HUES64 (cell line): Measurements from ENCODE around the gene CCDC172.
"Not testable (repeated sequence)": the region's sequence is repeated elsewhere in the genome, so short reads cannot be mapped to it uniquely, and the experiment has no call there.

Experiments used
- H3K27ac ChIP-seq: 2 replicates; pipeline ENCODE4 v1.7.0; 2013; ENCODE audit warnings: low read depth, low read length, inconsistent platforms
- H3K27me3 ChIP-seq: 2 replicates; pipeline ENCODE4 v1.6.1; 2013; ENCODE audit warnings: mild to moderate bottlenecking, low read length; ENCODE audit not compliant: insufficient read depth
- H3K36me3 ChIP-seq: 2 replicates; pipeline ENCODE4 v1.6.1; 2013; ENCODE audit warnings: mild to moderate bottlenecking, low read length; ENCODE audit not compliant: insufficient read depth
- H3K4me1 ChIP-seq: 2 replicates; pipeline ENCODE4 v1.6.1; 2013; ENCODE audit warnings: mild to moderate bottlenecking, low read length, moderate library complexity; ENCODE audit not compliant: insufficient read depth
- H3K4me3 ChIP-seq: 2 replicates; pipeline ENCODE4 v1.5.1; 2013; ENCODE audit warnings: mild to moderate bottlenecking, low read length, moderate library complexity
- H3K9ac ChIP-seq: 2 replicates; pipeline ENCODE4 v1.6.1; 2013; ENCODE audit warnings: mild to moderate bottlenecking, low read depth, low read length
- H3K9me3 ChIP-seq: 2 replicates; pipeline ENCODE4 v1.6.1; 2013; ENCODE audit warnings: low read depth, low read length; ENCODE audit not compliant: insufficient read depth
- WGBS: fragments of 150-250, 120-280 bp; methylation state at CpG from one replicate; pipeline ENCODE4 v1.1.7; 2013; ENCODE audit warnings: missing lambda C conversion rate; 5-methylcytosine and 5-hydroxymethylcytosine counted together

CCDC172 gene

DNA sequence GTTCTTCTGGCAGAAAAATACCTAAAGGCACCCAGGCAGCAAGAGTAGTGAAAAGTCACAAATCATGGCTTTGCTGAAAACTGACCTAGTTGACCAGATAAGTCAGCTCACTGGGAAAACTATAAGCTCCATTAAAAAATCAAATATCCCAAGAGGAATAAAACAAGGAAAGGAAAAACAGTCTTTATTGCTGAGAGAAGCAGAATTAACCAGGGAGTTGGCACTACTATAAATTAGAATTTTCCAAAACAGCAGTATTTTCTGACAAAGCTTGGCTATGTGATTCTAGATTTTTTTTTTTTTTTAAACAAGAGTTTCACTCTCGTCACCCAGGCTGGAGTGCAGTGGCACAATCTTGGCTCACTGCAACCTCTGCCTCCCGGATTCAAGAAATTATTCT is 12.6 kb downstream of the CCDC172 start:
- Histone ChIP-seq H3K36me3 (no peaks in the 10 kb centered on the region), H3K27me3 (no peaks in the 10 kb centered on the region), H3K4me3 (no peak overlapping the region), H3K9me3 (no peaks in the 10 kb centered on the region), H3K9ac (no peak overlapping the region), H3K4me1 (no peaks in the 10 kb centered on the region), H3K27ac (no peak overlapping the region)
- WGBS = 98% methylated on average over 2 of the region's 2 CpGs

DNA sequence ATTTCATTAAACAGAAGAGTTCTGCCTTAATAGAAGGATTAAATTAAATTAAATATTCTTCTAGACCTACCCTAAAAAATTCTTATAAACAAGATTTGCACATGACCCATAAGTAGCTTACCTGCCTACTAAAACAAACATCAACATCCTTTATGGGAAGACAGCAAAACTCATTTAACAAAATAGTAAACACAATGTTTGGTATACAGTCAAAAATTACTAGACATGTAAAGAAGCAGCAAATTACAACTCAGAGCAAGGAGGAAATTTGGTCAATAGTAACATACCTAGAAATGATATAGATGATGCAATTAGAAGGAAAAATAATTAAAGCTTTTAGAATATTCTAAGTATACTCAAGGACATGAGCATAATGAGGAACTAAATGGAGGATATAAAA is 27.9 kb downstream of the CCDC172 start:
- Histone ChIP-seq H3K4me3 (no peak overlapping the region), H3K36me3 (no peaks in the 10 kb centered on the region), H3K27ac (no peak overlapping the region), H3K4me1 (no peaks in the 10 kb centered on the region), H3K27me3 (no peaks in the 10 kb centered on the region), H3K9ac (no peak overlapping the region), H3K9me3 (no peaks in the 10 kb centered on the region; the same call in 1 of the 2 replicates)

DNA sequence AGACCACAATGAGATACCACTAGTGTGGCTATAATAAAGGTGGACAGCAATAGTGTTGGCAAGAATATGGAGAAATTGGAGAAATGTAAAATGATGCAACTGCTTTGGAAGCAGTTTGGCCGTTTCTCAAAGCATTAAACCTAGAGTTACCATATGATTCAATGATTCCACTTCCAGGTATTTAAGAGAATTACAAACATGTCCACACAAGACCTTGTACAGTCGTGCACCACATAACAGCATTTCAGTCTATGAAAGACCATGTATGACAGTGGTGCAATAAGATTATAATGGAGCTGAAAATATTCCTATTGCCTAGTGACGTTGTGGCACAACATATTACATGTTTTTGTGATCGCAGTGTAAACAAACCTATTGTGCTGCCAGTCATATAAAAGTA is 29.6 kb downstream of the CCDC172 start:
- Histone ChIP-seq H3K36me3 (no peaks in the 10 kb centered on the region), H3K4me1 (no peaks in the 10 kb centered on the region), H3K9me3 (no peaks in the 10 kb centered on the region; the same call in 1 of the 2 replicates), H3K27ac (no peak overlapping the region), H3K27me3 (no peaks in the 10 kb centered on the region), H3K4me3 (no peak overlapping the region), H3K9ac (no peak overlapping the region)
- WGBS = 92% methylated on average over 4 of the region's 4 CpGs

DNA sequence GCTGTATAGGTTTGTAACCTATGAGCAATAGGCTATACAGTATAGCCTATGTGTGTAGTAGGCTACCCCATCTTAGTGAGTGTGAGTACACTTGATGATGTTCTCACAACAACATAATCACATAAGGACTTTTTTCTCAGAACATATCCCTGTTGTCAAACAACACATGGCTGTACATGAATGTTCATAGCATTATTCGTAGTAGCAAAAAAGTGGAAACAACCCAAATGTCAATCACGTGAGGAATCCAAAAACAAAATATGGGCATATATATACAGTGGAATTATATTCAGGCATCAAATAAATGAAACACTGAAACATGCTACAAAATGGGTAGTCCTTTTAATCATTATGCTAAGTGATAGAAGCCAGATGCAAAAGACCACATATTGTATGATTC is 31.1 kb downstream of the CCDC172 start:
- 100% methylated on average over 1 of the region's 2 CpGs for WGBS
- no peak overlapping the region for H3K4me3 ChIP-seq
- H3K36me3 ChIP-seq = no peaks in the 10 kb centered on the region
- no peaks in the 10 kb centered on the region for H3K27me3 ChIP-seq
- no peak overlapping the region for H3K9ac ChIP-seq
- no peak overlapping the region for H3K27ac ChIP-seq
- H3K4me1 ChIP-seq = no peaks in the 10 kb centered on the region
- no peaks in the 10 kb centered on the region; the same call in 1 of the 2 replicates for H3K9me3 ChIP-seq

DNA sequence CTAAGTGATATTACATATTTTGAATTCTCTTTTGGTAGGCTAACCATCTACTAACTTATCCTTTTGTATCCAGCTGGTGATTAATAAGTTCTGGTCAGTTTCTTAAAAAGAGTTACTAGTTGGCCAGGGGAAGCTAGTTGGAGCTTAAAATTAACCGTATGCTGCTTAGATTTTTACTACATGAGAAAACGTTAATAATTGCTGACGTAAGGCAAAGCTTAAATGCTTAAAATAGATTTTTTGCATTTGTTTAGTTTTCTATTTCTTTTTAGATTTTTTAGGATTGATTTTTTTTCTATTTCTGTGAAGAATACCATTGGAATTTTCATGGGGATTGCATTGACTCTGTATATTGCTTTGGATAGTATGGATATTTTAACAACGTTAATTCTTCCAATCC is 32.6 kb downstream of the CCDC172 start:
- no peak overlapping the region for H3K9ac ChIP-seq
- H3K4me3 ChIP-seq = no peak overlapping the region
- no peaks in the 10 kb centered on the region for H3K36me3 ChIP-seq
- no peaks in the 10 kb centered on the region; the same call in 1 of the 2 replicates for H3K9me3 ChIP-seq
- no peaks in the 10 kb centered on the region for H3K4me1 ChIP-seq
- H3K27ac ChIP-seq = no peak overlapping the region
- WGBS = 99% methylated on average over 3 of the region's 4 CpGs
- H3K27me3 ChIP-seq = no peaks in the 10 kb centered on the region

DNA sequence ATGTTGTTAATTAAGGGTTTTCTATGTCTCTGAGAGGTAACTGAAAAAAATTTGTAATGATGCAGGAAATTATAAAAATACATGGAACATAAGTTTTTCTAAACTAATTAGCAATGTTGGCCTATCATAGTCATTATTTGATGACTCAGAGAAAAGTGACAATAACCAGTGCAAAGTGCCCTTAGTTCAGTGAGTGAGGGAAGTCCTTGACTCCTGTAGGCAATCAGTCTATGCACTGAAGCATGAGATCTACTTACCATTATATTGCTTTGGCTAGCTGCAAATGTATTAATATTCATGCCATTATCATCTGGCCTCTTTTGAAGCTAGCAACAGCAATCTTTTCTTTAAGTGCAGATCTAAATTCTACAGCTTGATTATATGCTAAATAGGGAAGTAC is 40.6 kb downstream of the CCDC172 start:
- Histone ChIP-seq H3K27ac (no peak overlapping the region), H3K9me3 (no peaks in the 10 kb centered on the region), H3K27me3 (no peaks in the 10 kb centered on the region), H3K36me3 (no peaks in the 10 kb centered on the region), H3K4me1 (no peaks in the 10 kb centered on the region), H3K9ac (no peak overlapping the region), H3K4me3 (no peak overlapping the region)

DNA sequence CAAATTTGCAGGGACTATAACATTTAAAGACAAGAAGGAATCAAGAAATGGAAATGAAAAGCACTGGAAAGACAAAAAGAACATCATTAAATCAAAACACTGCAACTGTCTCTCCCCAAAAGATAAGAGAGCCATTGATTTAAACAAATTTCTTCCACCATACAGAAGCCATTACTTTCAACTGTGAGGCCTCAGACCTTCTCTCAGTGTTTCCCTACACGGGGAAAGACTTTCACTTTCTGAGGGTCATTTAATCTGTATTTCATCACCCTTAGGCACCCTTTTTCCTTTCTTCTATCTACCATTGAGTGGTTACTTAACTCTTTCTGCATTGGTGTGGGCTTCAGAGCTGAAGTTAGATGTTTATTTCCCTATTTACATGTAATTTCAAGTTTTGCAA is 47.5 kb downstream of the CCDC172 start:
- no peaks in the 10 kb centered on the region for H3K27me3 ChIP-seq
- H3K9me3 ChIP-seq = no peaks in the 10 kb centered on the region
- no peak overlapping the region for H3K27ac ChIP-seq
- H3K4me1 ChIP-seq = no peaks in the 10 kb centered on the region; the same call in 1 of the 2 replicates
- no peak overlapping the region for H3K4me3 ChIP-seq
- H3K36me3 ChIP-seq = no peaks in the 10 kb centered on the region
- 54% methylated on average over 1 of the region's 1 CpG for WGBS
- H3K9ac ChIP-seq = no peak overlapping the region

DNA sequence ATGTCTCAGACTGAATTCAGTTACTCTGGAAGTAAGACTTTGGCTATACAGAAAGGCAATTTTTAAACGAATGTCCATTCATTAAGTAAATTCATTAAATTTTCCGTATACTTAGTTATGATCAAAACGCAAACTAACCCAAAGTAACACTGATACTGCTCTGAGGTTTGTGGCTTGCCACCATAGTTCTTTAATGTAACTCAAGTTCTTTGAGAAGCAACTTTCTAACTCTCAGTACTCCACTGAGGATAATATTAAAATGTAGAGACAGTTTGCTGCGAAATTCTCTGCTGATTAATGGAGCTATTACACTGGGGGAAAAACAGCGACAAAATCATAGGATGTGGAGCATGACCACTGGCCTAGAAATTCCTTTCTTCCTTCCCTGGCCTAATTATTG is 58.0 kb downstream of the CCDC172 start:
- Histone ChIP-seq H3K27ac (no peak overlapping the region), H3K4me3 (no peak overlapping the region), H3K36me3 (no peaks in the 10 kb centered on the region), H3K9ac (no peak overlapping the region), H3K27me3 (no peaks in the 10 kb centered on the region), H3K4me1 (peaks cover 7% of the 10 kb centered on the region; the same call in 1 of the 2 replicates), H3K9me3 (no peaks in the 10 kb centered on the region)
- 97% methylated on average over 5 of the region's 5 CpGs for WGBS

DNA sequence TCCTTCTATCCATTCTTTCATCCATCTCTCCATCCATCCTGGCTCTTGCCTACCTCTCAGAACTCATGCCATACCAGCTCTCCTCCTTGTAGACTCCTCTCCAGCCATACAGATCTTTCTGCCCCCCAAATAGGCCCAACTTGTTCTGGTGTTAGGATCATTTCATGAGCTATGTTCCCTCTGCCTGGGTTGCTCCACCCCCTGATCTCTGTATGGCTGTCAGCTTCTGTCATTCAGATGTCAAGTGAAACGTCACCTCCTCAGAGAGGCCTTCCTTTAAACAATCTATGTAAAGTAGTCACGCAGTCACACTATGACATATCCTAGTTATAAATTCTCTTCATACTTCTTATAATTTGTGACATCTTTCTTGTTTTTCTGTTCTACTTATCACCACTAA is 61.1 kb downstream of the CCDC172 start:
- no peaks in the 10 kb centered on the region for H3K9me3 ChIP-seq
- H3K9ac ChIP-seq = no peak overlapping the region
- H3K27me3 ChIP-seq = no peaks in the 10 kb centered on the region
- H3K4me1 ChIP-seq = peaks cover 11% of the 10 kb centered on the region; the same call in 1 of the 2 replicates
- no peak overlapping the region for H3K27ac ChIP-seq
- 83% methylated on average over 2 of the region's 2 CpGs for WGBS
- H3K36me3 ChIP-seq = no peaks in the 10 kb centered on the region
- no peak overlapping the region for H3K4me3 ChIP-seq

DNA sequence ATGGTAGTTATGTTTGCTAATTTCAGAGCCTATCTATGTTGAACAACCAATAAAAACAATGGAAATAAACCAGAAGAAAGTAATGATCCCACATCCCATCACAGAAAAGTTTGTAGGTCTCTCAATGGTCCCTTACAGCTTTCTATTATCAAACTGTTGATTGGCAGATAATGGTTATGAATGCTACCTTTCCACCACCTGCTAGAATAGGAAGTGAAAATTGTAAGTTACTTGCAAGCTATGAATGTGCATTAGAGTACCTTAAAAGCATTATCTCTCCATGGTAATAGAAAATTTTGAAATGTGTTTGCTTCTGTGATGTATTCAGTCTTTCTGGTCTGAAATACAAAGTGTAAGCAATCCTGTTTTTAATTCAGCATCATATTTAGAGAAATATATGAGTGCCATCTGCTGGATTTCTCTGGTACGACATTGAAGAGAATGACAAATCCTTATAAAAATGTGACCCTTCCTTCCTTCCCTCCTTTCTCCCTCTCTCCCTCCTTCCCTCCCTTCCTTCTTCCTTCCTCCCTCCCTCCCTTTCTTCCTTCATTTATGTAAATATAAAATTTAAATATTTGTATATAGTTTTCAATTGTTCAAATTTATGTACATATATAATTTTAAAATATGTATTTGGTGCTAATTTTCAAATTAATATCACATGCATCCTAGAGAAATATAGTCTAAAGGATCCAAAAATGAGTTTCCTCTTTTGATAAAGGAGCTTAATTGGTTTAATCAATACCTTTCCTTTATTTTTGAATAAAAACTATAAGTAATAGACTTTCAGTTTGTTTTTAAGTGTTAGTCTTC is 62.0 kb downstream of the CCDC172 start:
- no peaks in the 10 kb centered on the region for H3K27me3 ChIP-seq
- no peak overlapping the region for H3K9ac ChIP-seq
- no peak overlapping the region for H3K27ac ChIP-seq
- H3K9me3 ChIP-seq = no peaks in the 10 kb centered on the region
- peaks cover 11% of the 10 kb centered on the region; the same call in 1 of the 2 replicates for H3K4me1 ChIP-seq
- no peaks in the 10 kb centered on the region for H3K36me3 ChIP-seq
- H3K4me3 ChIP-seq = no peak overlapping the region
- whole genome bisulfite sequencing = 7% methylated on average over 1 of the region's 1 CpG

DNA sequence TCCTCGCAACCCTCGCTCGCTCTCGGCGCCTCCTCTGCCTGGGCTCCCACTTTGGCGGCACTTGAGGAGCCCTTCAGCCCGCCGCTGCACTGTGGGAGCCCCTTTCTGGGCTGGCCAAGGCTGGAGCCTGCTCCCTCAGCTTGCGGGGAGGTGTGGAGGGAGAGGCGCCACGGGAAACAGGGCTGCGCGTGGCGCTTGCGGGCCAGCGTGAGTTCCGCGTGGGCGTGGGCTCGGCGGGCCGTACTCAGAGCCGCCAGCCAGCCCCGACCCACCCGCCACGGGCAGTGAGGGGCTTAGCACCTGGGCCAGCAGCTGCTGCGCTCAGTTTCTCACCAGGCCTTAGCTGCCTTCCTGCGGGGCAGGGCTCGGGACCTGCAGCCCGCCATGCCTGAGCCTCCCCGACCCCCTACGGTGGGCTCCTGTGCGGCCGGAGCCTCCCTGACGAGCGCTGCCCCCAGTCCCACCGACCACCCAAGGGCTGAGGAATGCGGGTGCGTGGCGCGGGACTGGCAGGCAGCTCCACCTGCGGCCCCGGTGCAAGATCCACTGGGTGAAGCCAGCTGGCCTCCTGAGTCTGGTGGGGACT is 69.1 kb downstream of the CCDC172 start:
- not testable (repeated sequence) for H3K36me3 ChIP-seq, H3K27ac ChIP-seq, H3K4me3 ChIP-seq, H3K9ac ChIP-seq, H3K9me3 ChIP-seq, H3K4me1 ChIP-seq, H3K27me3 ChIP-seq
- 97% methylated on average over 43 of the region's 43 CpGs for WGBS
